IMR-90 (cell line): Measurements from ENCODE around the gene CAMKMT. TPM values are rescaled to one million over a fixed set of nuclear protein-coding genes. Genes with fewer than 3 reads are reported as not detected.

Experiments used
- ATAC-seq: fragments of 200-7000 bp; cut with Tn5 transposase; 2 replicates; pipeline ENCODE4 v1.9.1; 2020; ENCODE audit warnings: low read depth, mild to moderate bottlenecking, moderate library complexity
- BruUV-seq: library from RNA; stranded (reverse); fragments of 400-500 nt; replicated peaks from 2 replicates; lab custom pipeline; 2021; lab: Mats Ljungman, UMichigan
- CTCF ChIA-PET: fragments of 300-600 bp; formaldehyde crosslinking; extraction: SDS; loops from one replicate; lab custom pipeline; 2021; ENCODE audit warnings: antibody characterized with exemption; lab: Yijun Ruan, JAX
- POLR2A ChIA-PET: fragments of 300-600 bp; sonication (Branson Sonifier 250); formaldehyde crosslinking; loops from one replicate; lab custom pipeline; 2022; ENCODE audit warnings: antibody characterized with exemption; ENCODE audit not compliant: unreplicated experiment; lab: Charles Lee
- DNase-seq: peaks from one replicate; pipeline ENCODE4 v3.0.0; 2013
- H2AFZ ChIP-seq: replicated peaks from 2 replicates; pipeline ENCODE3; 2013; ENCODE audit warnings: low read length, mild to moderate bottlenecking; ENCODE audit not compliant: poor library complexity
- H2AK5ac ChIP-seq: 2 replicates; pipeline ENCODE4 v1.6.1; 2013; ENCODE audit warnings: low read depth, low read length, inconsistent platforms
- H2AK9ac ChIP-seq: replicated peaks from 2 replicates; pipeline ENCODE3; 2013; ENCODE audit warnings: mild to moderate bottlenecking, low read depth, low read length, moderate library complexity; ENCODE audit not compliant: poor library complexity
- H2BK120ac ChIP-seq: 2 replicates; pipeline ENCODE4 v1.6.1; 2013; ENCODE audit warnings: low read depth, low read length, inconsistent platforms
- H2BK15ac ChIP-seq: 3 replicates; pipeline ENCODE4 v1.6.1; 2013; ENCODE audit warnings: low read depth, low read length, inconsistent platforms
- H2BK20ac ChIP-seq: 2 replicates; pipeline ENCODE4 v1.6.1; 2013; ENCODE audit warnings: low read depth, mild to moderate bottlenecking, inconsistent platforms, low read length, moderate library complexity
- H2BK5ac ChIP-seq: 2 replicates; pipeline ENCODE4 v1.6.1; 2013; ENCODE audit warnings: mild to moderate bottlenecking, low read depth, low read length, inconsistent platforms; ENCODE audit not compliant: poor library complexity, severe bottlenecking
- H3K14ac ChIP-seq: replicated peaks from 2 replicates; pipeline ENCODE4 v1.6.1; 2013; ENCODE audit warnings: low read depth, low read length, inconsistent platforms
- H3K18ac ChIP-seq: 2 replicates; pipeline ENCODE4 v1.6.1; 2013; ENCODE audit warnings: low read depth, low read length, control low read depth
- H3K23ac ChIP-seq: 2 replicates; pipeline ENCODE4 v1.6.1; 2013; ENCODE audit warnings: low read depth, low read length, inconsistent platforms
- H3K27ac ChIP-seq: 2 replicates; pipeline ENCODE4 v1.5.1; 2013; ENCODE audit warnings: mild to moderate bottlenecking, control low read depth, low read length; ENCODE audit not compliant: insufficient read depth
- H3K27me3 ChIP-seq: 2 replicates; pipeline ENCODE4 v1.6.1; 2013; ENCODE audit warnings: low read length; ENCODE audit not compliant: control insufficient read depth, insufficient read depth
- H3K36me3 ChIP-seq: 2 replicates; pipeline ENCODE4 v1.6.1; 2013; ENCODE audit warnings: low read length, mixed read lengths; ENCODE audit not compliant: control insufficient read depth, insufficient read depth
- H3K4ac ChIP-seq: 2 replicates; pipeline ENCODE4 v1.6.1; 2013; ENCODE audit warnings: low read depth, low read length, inconsistent platforms
- H3K4me1 ChIP-seq: 2 replicates; pipeline ENCODE4 v1.6.1; 2013; ENCODE audit warnings: low read length, mixed read lengths; ENCODE audit not compliant: control insufficient read depth, insufficient read depth
- H3K4me2 ChIP-seq: 2 replicates; pipeline ENCODE4 v1.6.1; 2013; ENCODE audit warnings: low read depth, mild to moderate bottlenecking, control low read depth, low read length, moderate library complexity
- H3K4me3 ChIP-seq: 2 replicates; pipeline ENCODE4 v1.5.1; 2013; ENCODE audit warnings: low read depth, mild to moderate bottlenecking, control low read depth, low read length, moderate library complexity; ENCODE audit not compliant: insufficient read depth
- H3K56ac ChIP-seq: 2 replicates; pipeline ENCODE4 v1.6.1; 2013; ENCODE audit warnings: low read length, inconsistent platforms; ENCODE audit not compliant: insufficient read depth; ENCODE audit errors: extremely low read depth
- H3K79me1 ChIP-seq, 2 experiments: 2 replicates each; pipeline ENCODE4 v1.6.1; 2013; ENCODE audit warnings: low read length in 2 of 2, inconsistent platforms in 1 of 2, low read depth in 1 of 2
- H3K9ac ChIP-seq: 2 replicates; pipeline ENCODE4 v1.6.1; 2013; ENCODE audit warnings: low read depth, low read length, control low read depth
- H3K9me1 ChIP-seq: 2 replicates; pipeline ENCODE4 v1.6.1; 2013; ENCODE audit warnings: low read length, inconsistent platforms; ENCODE audit not compliant: insufficient read depth
- H3K9me3 ChIP-seq: 2 replicates; pipeline ENCODE4 v1.6.1; 2013; ENCODE audit warnings: low read length; ENCODE audit not compliant: control insufficient read depth, insufficient read depth
- H4K20me1 ChIP-seq: 2 replicates; pipeline ENCODE4 v1.6.1; 2013; ENCODE audit warnings: low read length, inconsistent platforms; ENCODE audit not compliant: insufficient read depth
- H4K5ac ChIP-seq: 2 replicates; pipeline ENCODE4 v1.6.1; 2013; ENCODE audit warnings: mild to moderate bottlenecking, low read depth, low read length, control low read depth
- H4K8ac ChIP-seq, 2 experiments: 2 replicates each; pipeline ENCODE4 v1.6.1; 2013; ENCODE audit warnings: low read depth in 2 of 2, low read length in 2 of 2, control low read depth in 1 of 2, inconsistent platforms in 1 of 2
- H4K91ac ChIP-seq: 2 replicates; pipeline ENCODE4 v1.6.1; 2013; ENCODE audit warnings: low read depth, low read length, inconsistent platforms; ENCODE audit not compliant: insufficient read depth
- CEBPB ChIP-seq: IDR thresholded peaks from 2 replicates; pipeline ENCODE4 v1.6.1; 2012; ENCODE audit warnings: low read depth, low read length, improper control_type of control experiment
- WGBS, 2 experiments: methylation state at CpG; one replicate each; pipeline versions ENCODE4 v1.1.5 to v1.1.7; 2013; ENCODE audit warnings: missing lambda C conversion rate in 2 of 2; ENCODE audit not compliant: insufficient read length in 1 of 2; ENCODE audit errors: extremely low coverage in 2 of 2; 5-methylcytosine and 5-hydroxymethylcytosine counted together
- dilution Hi-C: fragments of 300-500 bp; cut with HindIII; formaldehyde crosslinking; loops from one replicate; pipeline ENCODE4 v1.14.3; 2018; ENCODE audit warnings: low sequenced_read_pairs; ENCODE audit not compliant: unreplicated experiment
- in situ Hi-C: fragments of 300-500 bp; cut with MboI; formaldehyde crosslinking; loops from 3 replicates; pipeline ENCODE4 v1.14.3; 2019; ENCODE audit warnings: low sequenced_read_pairs, inconsistent platforms, mixed read lengths
- intact Hi-C: fragments of 100-400 bp; cut with micrococcal nuclease; formaldehyde crosslinking; loops from 2 replicates; pipeline ENCODE4 v1.10.0; 2022
- polyA plus RNA-seq, 3 experiments: library from polyadenylated mRNA; depleted of rRNA; stranded (reverse); fragments of >200 nt; gene quantifications; 2 replicates each; pipeline ENCODE4 v1.2.3, GENCODE V29; 2012; ENCODE audit warnings: low replicate concordance in 1 of 3
- total RNA-seq: library from RNA; depleted of rRNA; stranded (reverse); fragments of >200 nt; gene quantifications from 2 replicates; pipeline ENCODE4 v1.2.3, GENCODE V29; 2012

CAMKMT gene
- total and polyA plus RNA-seq, 2 of the 4 experiments (the other 2 are of a cell fraction): 4.4 to 6.8 TPM

DNA sequence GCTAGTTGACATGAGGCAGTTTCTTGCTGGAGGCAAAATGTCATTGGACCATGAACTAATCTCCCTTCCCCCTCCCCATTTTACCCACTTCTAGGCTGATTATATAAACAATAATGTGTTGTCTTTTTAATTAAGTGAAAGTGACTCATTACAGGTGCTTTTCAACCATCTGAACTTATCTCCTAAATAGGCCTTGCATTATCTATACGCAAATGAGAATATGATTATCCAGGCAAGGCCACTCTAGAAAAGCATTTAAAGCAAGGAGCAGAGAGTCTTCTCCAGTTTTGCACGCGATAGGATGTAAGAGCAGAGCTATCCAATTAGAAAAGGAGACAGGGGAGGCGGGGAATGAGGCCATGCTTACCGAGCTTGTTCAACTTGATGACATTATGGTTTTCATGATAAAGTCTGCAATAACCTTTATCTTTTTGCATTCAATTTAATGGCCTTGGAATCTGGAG lies 293.7 kb downstream of the CAMKMT start:
- Histone ChIP-seq H3K18ac (no peak overlapping the region), H2BK15ac (no peak overlapping the region), H3K79me1 (no peaks in the 10 kb centered on the region), H4K8ac (no peak overlapping the region), H2BK120ac (no peak overlapping the region), H3K56ac (no peak overlapping the region), H4K20me1 (no peaks in the 10 kb centered on the region), H3K27ac (no peak overlapping the region), H2AK9ac (no peak overlapping the region), H3K14ac (no peak overlapping the region), H2AK5ac (no peak overlapping the region), H4K91ac (no peak overlapping the region), H3K4me1 (no peaks in the 10 kb centered on the region), H4K5ac (no peak overlapping the region), H3K4me2 (no peak overlapping the region), H3K27me3 (no peaks in the 10 kb centered on the region; the same call in 1 of the 2 replicates), H3K9me1 (no peaks in the 10 kb centered on the region), H2BK5ac (no peak overlapping the region), H3K9ac (no peak overlapping the region), H3K9me3 (no peaks in the 10 kb centered on the region), H2AFZ (no peak overlapping the region), H3K23ac (no peak overlapping the region), H2BK20ac (no peak overlapping the region), H3K4ac (no peak overlapping the region), H3K36me3 (no peaks in the 10 kb centered on the region), H3K4me3 (no peak overlapping the region)
- no peak for TF ChIP-seq CEBPB
- ChIA-PET CTCF (no interaction called here), POLR2A (no interaction called here)
- no CpG with 5 or more reads among the region's 5 CpGs for WGBS, 2 experiments
- BruUV-seq: no TSS peak
- DNase-seq (no peak), ATAC-seq (no peak)
- in situ Hi-C loops: no loop called here
- intact Hi-C loops: no loop called here
- dilution Hi-C loops: no loop called here
